OCI-LY1 (cell line): ENCODE results near the gene CALY.

Experiments used
- CTCF ChIP-seq: fragments of 200-600 bp; sonication (generic), shearing (Covaris generic); IDR thresholded peaks from 2 replicates; pipeline ENCODE4 v1.5.1; 2017; ENCODE audit warnings: mild to moderate bottlenecking, antibody characterized with exemption, low read length, moderate library complexity, mixed read lengths
- EZH2 ChIP-seq: fragments of 200-600 bp; sonication (generic), shearing (Covaris generic); IDR thresholded peaks from 2 replicates; pipeline ENCODE4 v1.8.0; 2017; ENCODE audit warnings: borderline replicate concordance, mixed run types, mild to moderate bottlenecking, antibody characterized with exemption, low read length, moderate library complexity, mixed read lengths

GRCh38 chr10:133358162-133358924 lies 21.6 kb upstream of the CALY start:
- TF ChIP-seq CTCF (no peak), EZH2 (no peak)
